Measurements from ENCODE around the gene CPZ. TPM values are rescaled to one million over a fixed set of nuclear protein-coding genes. Genes with fewer than 3 reads are reported as not detected.

Gene CPZ
- total and polyA plus RNA-seq, 2 experiments from 2014 or later = 24.6 to 37.3 TPM

DNA sequence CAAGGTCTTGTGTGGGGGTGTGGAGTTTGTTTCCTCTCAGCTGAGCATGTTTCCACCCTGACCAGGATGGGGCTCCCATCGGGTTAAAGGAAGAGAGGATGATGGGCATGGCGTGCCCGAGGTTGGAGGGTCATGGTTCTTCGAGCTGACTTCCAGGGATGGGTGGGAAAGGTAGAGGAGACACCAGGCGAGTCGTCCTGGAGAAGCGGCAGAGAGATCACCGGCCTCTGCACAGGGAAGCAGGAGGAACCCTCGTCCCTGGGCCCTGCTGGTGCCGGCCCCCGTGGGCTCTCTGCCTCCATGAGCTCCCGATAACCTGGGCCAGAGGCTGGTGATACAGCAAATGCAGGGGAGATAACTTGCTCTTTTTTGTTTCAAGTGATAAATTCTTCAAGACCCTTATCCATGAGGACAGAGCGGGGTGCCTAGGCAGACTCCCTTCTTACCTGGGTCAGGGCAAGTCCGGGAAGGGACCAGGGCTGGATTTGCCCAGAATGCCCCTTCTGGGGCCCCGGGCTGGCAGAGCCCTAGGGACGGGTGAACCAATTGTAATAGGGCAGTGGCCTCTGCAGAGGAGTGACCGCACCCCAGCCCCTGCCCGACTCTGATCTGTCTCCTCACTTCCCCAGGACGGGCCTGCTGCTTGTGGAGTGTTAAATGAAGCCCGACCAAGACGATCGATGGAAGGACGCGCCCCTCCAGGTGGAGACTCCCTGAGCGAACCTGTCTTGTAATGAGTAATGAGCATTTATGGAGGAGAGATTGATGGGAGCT lies 63.0 kb downstream of the CPZ start:
- Histone ChIP-seq H3K27ac (ENCODE audit: low read depth) (no peak overlapping the region), H3K4me3 (no peak overlapping the region), H3K27me3 (ENCODE audit: insufficient read depth) (no peaks in the 10 kb centered on the region), H3K9me2 (ENCODE audit: insufficient read depth) (no peaks in the 10 kb centered on the region), H4K20me1 (replicated peaks; ENCODE audit: insufficient read depth) (no peaks in the 10 kb centered on the region), H2AFZ (no peak overlapping the region), H3K79me2 (replicated peaks; ENCODE audit: insufficient read depth) (no peaks in the 10 kb centered on the region), H3F3A (replicated peaks; ENCODE audit: low read depth) (no peaks in the 10 kb centered on the region), H3K4me2 (no peak overlapping the region), H3K4me1 (ENCODE audit: insufficient read depth) (no peaks in the 10 kb centered on the region), H3K36me3 (ENCODE audit: insufficient read depth) (no peaks in the 10 kb centered on the region)
- TF ChIP-seq ZNF331 (CRISPR knock-in tag; IDR thresholded peaks at IDR 0.05; ENCODE audit: low read depth) (no peak), NANOG (IDR thresholded peaks at IDR 0.05; ENCODE audit: borderline replicate concordance) (no peak), JUNB (IDR thresholded peaks at IDR 0.05; ENCODE audit: unreplicated experiment) (no peak), CREB1 (CRISPR knock-in tag; IDR thresholded peaks at IDR 0.05; ENCODE audit: low read depth) (no peak), POLR2AphosphoS5 (IDR thresholded peaks at IDR 0.05; ENCODE audit: low read depth) (no peak), STAT1 (IDR thresholded peaks at IDR 0.05; ENCODE audit: unreplicated experiment) (no peak), CTCF (conservative IDR thresholded peaks at IDR 0.05; ENCODE audit: low read depth in 2 of 2) (no peak), EZH2phosphoT487 (IDR thresholded peaks at IDR 0.05; ENCODE audit: unreplicated experiment) (no peak), EZH2 (IDR thresholded peaks at IDR 0.05; ENCODE audit: low read depth, unreplicated experiment) (no peak), ZNF114 (CRISPR knock-in tag; IDR thresholded peaks at IDR 0.05) (no peak), REST (IDR thresholded peaks at IDR 0.05; ENCODE audit: unreplicated experiment) (no peak)
- TF ChIP-seq, protein P1, sequence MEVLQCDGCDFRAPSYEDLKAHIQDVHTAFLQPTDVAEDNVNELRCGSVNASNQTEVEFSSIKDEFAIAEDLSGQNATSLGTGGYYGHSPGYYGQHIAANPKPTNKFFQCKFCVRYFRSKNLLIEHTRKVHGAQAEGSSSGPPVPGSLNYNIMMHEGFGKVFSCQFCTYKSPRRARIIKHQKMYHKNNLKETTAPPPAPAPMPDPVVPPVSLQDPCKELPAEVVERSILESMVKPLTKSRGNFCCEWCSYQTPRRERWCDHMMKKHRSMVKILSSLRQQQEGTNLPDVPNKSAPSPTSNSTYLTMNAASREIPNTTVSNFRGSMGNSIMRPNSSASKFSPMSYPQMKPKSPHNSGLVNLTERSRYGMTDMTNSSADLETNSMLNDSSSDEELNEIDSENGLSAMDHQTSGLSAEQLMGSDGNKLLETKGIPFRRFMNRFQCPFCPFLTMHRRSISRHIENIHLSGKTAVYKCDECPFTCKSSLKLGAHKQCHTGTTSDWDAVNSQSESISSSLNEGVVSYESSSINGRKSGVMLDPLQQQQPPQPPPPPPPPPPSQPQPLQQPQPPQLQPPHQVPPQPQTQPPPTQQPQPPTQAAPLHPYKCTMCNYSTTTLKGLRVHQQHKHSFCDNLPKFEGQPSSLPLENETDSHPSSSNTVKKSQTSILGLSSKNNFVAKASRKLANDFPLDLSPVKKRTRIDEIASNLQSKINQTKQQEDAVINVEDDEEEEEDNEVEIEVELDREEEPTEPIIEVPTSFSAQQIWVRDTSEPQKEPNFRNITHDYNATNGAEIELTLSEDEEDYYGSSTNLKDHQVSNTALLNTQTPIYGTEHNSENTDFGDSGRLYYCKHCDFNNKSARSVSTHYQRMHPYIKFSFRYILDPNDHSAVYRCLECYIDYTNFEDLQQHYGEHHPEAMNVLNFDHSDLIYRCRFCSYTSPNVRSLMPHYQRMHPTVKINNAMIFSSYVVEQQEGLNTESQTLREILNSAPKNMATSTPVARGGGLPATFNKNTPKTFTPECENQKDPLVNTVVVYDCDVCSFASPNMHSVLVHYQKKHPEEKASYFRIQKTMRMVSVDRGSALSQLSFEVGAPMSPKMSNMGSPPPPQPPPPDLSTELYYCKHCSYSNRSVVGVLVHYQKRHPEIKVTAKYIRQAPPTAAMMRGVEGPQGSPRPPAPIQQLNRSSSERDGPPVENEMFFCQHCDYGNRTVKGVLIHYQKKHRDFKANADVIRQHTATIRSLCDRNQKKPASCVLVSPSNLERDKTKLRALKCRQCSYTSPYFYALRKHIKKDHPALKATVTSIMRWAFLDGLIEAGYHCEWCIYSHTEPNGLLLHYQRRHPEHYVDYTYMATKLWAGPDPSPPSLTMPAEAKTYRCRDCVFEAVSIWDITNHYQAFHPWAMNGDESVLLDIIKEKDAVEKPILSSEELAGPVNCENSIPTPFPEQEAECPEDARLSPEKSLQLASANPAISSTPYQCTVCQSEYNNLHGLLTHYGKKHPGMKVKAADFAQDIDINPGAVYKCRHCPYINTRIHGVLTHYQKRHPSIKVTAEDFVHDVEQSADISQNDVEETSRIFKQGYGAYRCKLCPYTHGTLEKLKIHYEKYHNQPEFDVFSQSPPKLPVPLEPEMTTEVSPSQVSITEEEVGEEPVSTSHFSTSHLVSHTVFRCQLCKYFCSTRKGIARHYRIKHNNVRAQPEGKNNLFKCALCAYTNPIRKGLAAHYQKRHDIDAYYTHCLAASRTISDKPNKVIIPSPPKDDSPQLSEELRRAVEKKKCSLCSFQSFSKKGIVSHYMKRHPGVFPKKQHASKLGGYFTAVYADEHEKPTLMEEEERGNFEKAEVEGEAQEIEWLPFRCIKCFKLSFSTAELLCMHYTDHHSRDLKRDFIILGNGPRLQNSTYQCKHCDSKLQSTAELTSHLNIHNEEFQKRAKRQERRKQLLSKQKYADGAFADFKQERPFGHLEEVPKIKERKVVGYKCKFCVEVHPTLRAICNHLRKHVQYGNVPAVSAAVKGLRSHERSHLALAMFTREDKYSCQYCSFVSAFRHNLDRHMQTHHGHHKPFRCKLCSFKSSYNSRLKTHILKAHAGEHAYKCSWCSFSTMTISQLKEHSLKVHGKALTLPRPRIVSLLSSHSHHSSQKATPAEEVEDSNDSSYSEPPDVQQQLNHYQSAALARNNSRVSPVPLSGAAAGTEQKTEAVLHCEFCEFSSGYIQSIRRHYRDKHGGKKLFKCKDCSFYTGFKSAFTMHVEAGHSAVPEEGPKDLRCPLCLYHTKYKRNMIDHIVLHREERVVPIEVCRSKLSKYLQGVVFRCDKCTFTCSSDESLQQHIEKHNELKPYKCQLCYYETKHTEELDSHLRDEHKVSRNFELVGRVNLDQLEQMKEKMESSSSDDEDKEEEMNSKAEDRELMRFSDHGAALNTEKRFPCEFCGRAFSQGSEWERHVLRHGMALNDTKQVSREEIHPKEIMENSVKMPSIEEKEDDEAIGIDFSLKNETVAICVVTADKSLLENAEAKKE (CRISPR knock-in tag; IDR thresholded peaks at IDR 0.05) = no peak
- TF ChIP-seq, protein P2, sequence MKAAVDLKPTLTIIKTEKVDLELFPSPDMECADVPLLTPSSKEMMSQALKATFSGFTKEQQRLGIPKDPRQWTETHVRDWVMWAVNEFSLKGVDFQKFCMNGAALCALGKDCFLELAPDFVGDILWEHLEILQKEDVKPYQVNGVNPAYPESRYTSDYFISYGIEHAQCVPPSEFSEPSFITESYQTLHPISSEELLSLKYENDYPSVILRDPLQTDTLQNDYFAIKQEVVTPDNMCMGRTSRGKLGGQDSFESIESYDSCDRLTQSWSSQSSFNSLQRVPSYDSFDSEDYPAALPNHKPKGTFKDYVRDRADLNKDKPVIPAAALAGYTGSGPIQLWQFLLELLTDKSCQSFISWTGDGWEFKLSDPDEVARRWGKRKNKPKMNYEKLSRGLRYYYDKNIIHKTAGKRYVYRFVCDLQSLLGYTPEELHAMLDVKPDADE (IDR thresholded peaks at IDR 0.05) = no peak
- ATAC-seq = no peak
- 0 out of 2 replicates have a peak overlapping the region, but pooled peaks have one; percentile 47 for H3K27ac Mint-ChIP-seq
- DNase-seq (ENCODE audit: low spot score) = no peak
- peaks cover 2% of the 10 kb centered on the region; the same call in 1 of the 3 replicates for H3K4me1 Mint-ChIP-seq
- H3K36me3 Mint-ChIP-seq (ENCODE audit: low read depth) = no peaks in the 10 kb centered on the region
- no peak overlapping the region for H3K4me3 Mint-ChIP-seq
- peaks cover 4% of the 10 kb centered on the region for H3K27me3 Mint-ChIP-seq (ENCODE audit: insufficient read depth, low read depth, poor library complexity)
- no peaks in the 10 kb centered on the region; the same call in 2 of the 3 replicates for H3K9me3 Mint-ChIP-seq

All from GM23338 (cell line).